Keratinocyte (primary cell): ENCODE data around the gene IFT81. TPM values are rescaled to one million over a fixed set of nuclear protein-coding genes. Genes with fewer than 3 reads are reported as not detected.

Experiments used
- DNase-seq: peaks from one replicate; pipeline ENCODE4 v3.0.0-alpha.2; 2011; ENCODE audit warnings: low read depth, missing footprints, low spot score
- FAIRE-seq: peaks from 2 replicates; lab custom pipeline; 2011; peaks lifted over from hg19 to GRCh38; lab: Jason Lieb, UNC
- H2AFZ ChIP-seq: 2 replicates; pipeline ENCODE4 v1.6.0; 2012; ENCODE audit warnings: low read length, control low read depth, inconsistent platforms; ENCODE audit not compliant: control insufficient read depth
- H3K27ac ChIP-seq: 2 replicates; pipeline ENCODE4 v1.5.1; 2011; ENCODE audit warnings: low read length; ENCODE audit not compliant: control insufficient read depth, insufficient read depth
- H3K27me3 ChIP-seq: 3 replicates; pipeline ENCODE4 v1.6.0; 2011; ENCODE audit warnings: low read length; ENCODE audit not compliant: control insufficient read depth, insufficient read depth; ENCODE audit errors: extremely low read depth
- H3K36me3 ChIP-seq, 2 experiments: 2 replicates in 1 of 2; 3 replicates in 1 of 2; pipeline ENCODE4 v1.5.1; 2011; ENCODE audit warnings: low read length in 2 of 2, mild to moderate bottlenecking in 1 of 2; ENCODE audit not compliant: control insufficient read depth in 2 of 2, insufficient read depth in 2 of 2; ENCODE audit errors: extremely low read depth in 1 of 2
- H3K4me1 ChIP-seq: 3 replicates; pipeline ENCODE4 v1.5.1; 2011; ENCODE audit warnings: low read length; ENCODE audit not compliant: control insufficient read depth, insufficient read depth; ENCODE audit errors: extremely low read depth
- H3K4me2 ChIP-seq: 3 replicates; pipeline ENCODE4 v1.6.0; 2011; ENCODE audit warnings: low read depth, low read length; ENCODE audit not compliant: control insufficient read depth, insufficient read depth; ENCODE audit errors: extremely low read depth
- H3K4me3 ChIP-seq, 3 experiments: fragments of 200-600 bp in 1 of 3; sonication (generic) in 1 of 3; 2 replicates in 2 of 3; 3 replicates in 1 of 3; pipeline ENCODE4 v1.5.1; 2011 to 2016; ENCODE audit warnings: low read length in 3 of 3, mild to moderate bottlenecking in 3 of 3, control low read depth in 2 of 3, inconsistent platforms in 1 of 3, low read depth in 1 of 3, mixed read lengths in 1 of 3, mixed run types in 1 of 3, moderate library complexity in 1 of 3; ENCODE audit not compliant: control insufficient read depth in 2 of 3, insufficient read depth in 2 of 3; ENCODE audit errors: extremely low read depth in 1 of 3
- H3K79me2 ChIP-seq: 2 replicates; pipeline ENCODE4 v1.6.0; 2012; ENCODE audit warnings: low read length; ENCODE audit not compliant: control insufficient read depth, insufficient read depth
- H3K9ac ChIP-seq: 3 replicates; pipeline ENCODE4 v1.6.0; 2011; ENCODE audit warnings: low read length; ENCODE audit not compliant: control insufficient read depth, insufficient read depth; ENCODE audit errors: extremely low read depth
- H3K9me1 ChIP-seq: 3 replicates; pipeline ENCODE4 v1.6.0; 2011; ENCODE audit warnings: low read length; ENCODE audit not compliant: control insufficient read depth, insufficient read depth; ENCODE audit errors: extremely low read depth
- H3K9me3 ChIP-seq: 2 replicates; pipeline ENCODE4 v1.5.1; 2012; ENCODE audit warnings: low read depth, low read length; ENCODE audit not compliant: control insufficient read depth
- H4K20me1 ChIP-seq: 3 replicates; pipeline ENCODE4 v1.6.0; 2011; ENCODE audit warnings: low read length; ENCODE audit not compliant: control insufficient read depth, insufficient read depth; ENCODE audit errors: extremely low read depth
- CTCF ChIP-seq, 3 experiments: IDR thresholded peaks in 1 of 3; conservative IDR thresholded peaks in 1 of 3; optimal IDR thresholded peaks in 1 of 3; 2 replicates in 2 of 3; 3 replicates in 1 of 3; pipeline versions ENCODE3 to v1.5.1; 2011; ENCODE audit warnings: low read length in 3 of 3, mild to moderate bottlenecking in 3 of 3, moderate library complexity in 2 of 3, control low read depth in 1 of 3, inconsistent platforms in 1 of 3; ENCODE audit not compliant: insufficient read depth in 2 of 3; ENCODE audit errors: extremely low read depth in 1 of 3
- EZH2 ChIP-seq: IDR thresholded peaks from one replicate; pipeline ENCODE4 v1.6.1; 2012; ENCODE audit warnings: inconsistent platforms, mild to moderate bottlenecking, low read length, moderate library complexity
- dilution Hi-C: fragments of 300-500 bp; cut with MboI; formaldehyde crosslinking; loops from one replicate; pipeline ENCODE4 v1.7.0; 2020; ENCODE audit warnings: low sequenced_read_pairs; ENCODE audit not compliant: extremely low pct_ligation_motif_present
- polyA plus RNA-seq, 5 experiments: library from polyadenylated mRNA; depleted of rRNA in 3 of 5; stranded (reverse) in 3 of 5; stranded (forward) in 1 of 5; unstranded in 1 of 5; fragments of >200 nt; gene quantifications; 1 replicate in 1 of 5; 2 replicates in 3 of 5; 3 replicates in 1 of 5; pipeline versions ENCODE4 v1.2.1 to v1.2.3, GENCODE V29; 2011 to 2012; ENCODE audit warnings: missing spikeins in 2 of 5, low read depth in 1 of 5, low replicate concordance in 1 of 5

The IFT81 gene
- polyA plus RNA-seq, 1 donor (not counting 4 experiments of a cell fraction or from before 2014, with no cell fraction given), result 8.9 TPM

- H3K4me1 ChIP-seq, result peaks cover 3% of the 10 kb centered on the region
- H3K4me3 ChIP-seq, result no peak overlapping the region
- FAIRE-seq, result no peak
- no peaks in the 10 kb centered on the region for H3K9me1 ChIP-seq
- dilution Hi-C loops, result no loop called here
- H3K9me3 ChIP-seq, result no peaks in the 10 kb centered on the region
- H3K27me3 ChIP-seq, result no peaks in the 10 kb centered on the region
- no peak for TF ChIP-seq EZH2
- TF ChIP-seq CTCF (optimal IDR thresholded peaks at IDR 0.05 in 1 of 3, IDR thresholded peaks at IDR 0.05 in 1 of 3, conservative IDR thresholded peaks at IDR 0.05 in 1 of 3; ENCODE audit: extremely low read depth in 1 of 3, insufficient read depth in 2 of 3, low read length in 3 of 3), result no peak
- H3K4me2 ChIP-seq, result no peak overlapping the region
- no peak for DNase-seq
- H3K79me2 ChIP-seq, result no peaks in the 10 kb centered on the region
- no peak overlapping the region for H3K27ac ChIP-seq
- H3K9ac ChIP-seq, result no peak overlapping the region
- no peaks in the 10 kb centered on the region for H3K36me3 ChIP-seq
- no peak overlapping the region for H2AFZ ChIP-seq
- no peaks in the 10 kb centered on the region for H4K20me1 ChIP-seq
Observed at GRCh38 chr12:110176745-110177144, 52.6 kb downstream of the IFT81 start.

- Histone ChIP-seq H3K4me1 (peaks cover 3% of the 10 kb centered on the region), H3K9ac (no peak overlapping the region), H4K20me1 (no peaks in the 10 kb centered on the region), H3K27me3 (no peaks in the 10 kb centered on the region), H3K4me2 (no peak overlapping the region), H3K79me2 (no peaks in the 10 kb centered on the region), H3K9me1 (no peaks in the 10 kb centered on the region), H3K4me3 (no peak overlapping the region), H2AFZ (no peak overlapping the region), H3K9me3 (no peaks in the 10 kb centered on the region), H3K36me3 (no peaks in the 10 kb centered on the region), H3K27ac (peak overlapping the region; percentile 14)
- FAIRE-seq (no peak), DNase-seq (peak; percentile 23)
- TF ChIP-seq CTCF (optimal IDR thresholded peaks at IDR 0.05 in 1 of 3, IDR thresholded peaks at IDR 0.05 in 1 of 3, conservative IDR thresholded peaks at IDR 0.05 in 1 of 3; ENCODE audit: extremely low read depth in 1 of 3, insufficient read depth in 2 of 3, low read length in 3 of 3) (no peak), EZH2 (no peak)
- dilution Hi-C loops, result no loop called here
Observed at GRCh38 chr12:110179291-110179690, 55.1 kb downstream of the IFT81 start.
